ENCODE data around the gene LY86. TPM values are rescaled to one million over a fixed set of nuclear protein-coding genes. Genes with fewer than 3 reads are reported as not detected.

LY86 gene
- total RNA-seq = 1 to 10 TPM in 1 of 2 donors, not detected in 1; 2.3 TPM

DNA sequence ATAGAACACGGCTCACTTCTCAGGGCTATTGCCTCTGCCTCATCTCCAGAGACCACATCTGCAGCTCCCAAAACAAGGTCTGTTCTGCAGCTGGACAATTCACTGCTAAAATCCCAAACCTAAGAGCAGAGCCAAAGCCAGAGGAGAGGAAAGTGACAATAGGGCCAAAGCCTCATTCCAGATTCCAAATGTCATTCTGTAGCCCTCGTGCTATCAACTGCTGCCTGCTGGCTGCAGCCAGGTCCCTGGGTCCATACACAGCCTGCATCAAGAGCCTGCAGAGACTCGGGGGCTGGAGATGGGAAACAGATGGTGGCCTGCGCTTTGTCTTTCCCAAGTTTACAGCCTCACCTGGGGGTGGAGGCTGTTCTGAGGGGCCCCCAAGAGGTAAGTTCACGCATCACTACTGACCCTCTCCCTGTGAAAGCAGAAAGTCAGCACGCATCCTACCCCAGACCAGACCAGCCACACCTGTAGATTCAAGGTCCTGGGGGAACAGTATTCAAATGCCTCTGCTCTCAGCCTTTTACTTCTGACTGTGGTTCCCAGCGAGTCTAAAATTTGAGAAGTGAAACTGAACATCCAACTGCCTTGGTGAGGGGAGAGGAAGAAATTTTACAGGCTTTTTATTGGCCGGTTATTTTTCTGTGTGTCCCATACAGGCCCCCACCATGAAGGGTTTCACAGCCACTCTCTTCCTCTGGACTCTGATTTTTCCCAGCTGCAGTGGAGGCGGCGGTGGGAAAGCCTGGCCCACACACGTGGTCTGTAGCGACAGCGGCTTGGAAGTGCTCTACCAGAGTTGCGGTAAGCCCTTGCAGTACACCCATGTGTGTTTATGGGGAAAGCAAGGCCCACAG lies at the start of gene LY86:
Gene LY86 (plus strand): TSS at position 657 of the 860 bp plus-strand sequence. CDS start 15 bp downstream, at position 672.
- TF ChIP-seq, protein P1, sequence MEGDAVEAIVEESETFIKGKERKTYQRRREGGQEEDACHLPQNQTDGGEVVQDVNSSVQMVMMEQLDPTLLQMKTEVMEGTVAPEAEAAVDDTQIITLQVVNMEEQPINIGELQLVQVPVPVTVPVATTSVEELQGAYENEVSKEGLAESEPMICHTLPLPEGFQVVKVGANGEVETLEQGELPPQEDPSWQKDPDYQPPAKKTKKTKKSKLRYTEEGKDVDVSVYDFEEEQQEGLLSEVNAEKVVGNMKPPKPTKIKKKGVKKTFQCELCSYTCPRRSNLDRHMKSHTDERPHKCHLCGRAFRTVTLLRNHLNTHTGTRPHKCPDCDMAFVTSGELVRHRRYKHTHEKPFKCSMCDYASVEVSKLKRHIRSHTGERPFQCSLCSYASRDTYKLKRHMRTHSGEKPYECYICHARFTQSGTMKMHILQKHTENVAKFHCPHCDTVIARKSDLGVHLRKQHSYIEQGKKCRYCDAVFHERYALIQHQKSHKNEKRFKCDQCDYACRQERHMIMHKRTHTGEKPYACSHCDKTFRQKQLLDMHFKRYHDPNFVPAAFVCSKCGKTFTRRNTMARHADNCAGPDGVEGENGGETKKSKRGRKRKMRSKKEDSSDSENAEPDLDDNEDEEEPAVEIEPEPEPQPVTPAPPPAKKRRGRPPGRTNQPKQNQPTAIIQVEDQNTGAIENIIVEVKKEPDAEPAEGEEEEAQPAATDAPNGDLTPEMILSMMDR (IDR thresholded peaks at IDR 0.05) = no peak
- no peak for TF ChIP-seq POLR2A (IDR thresholded peaks at IDR 0.05)
- H3K36me3 ChIP-seq (replicated peaks in 1 of 2; ENCODE audit: insufficient read depth in 1 of 2, low read depth in 2 of 2) = no peaks in the 10 kb centered on the region
- intact Hi-C loops (cut with DNase I) = no loop called here
- H3K4me1 ChIP-seq = no peaks in the 10 kb centered on the region
- 62 to 80% methylated on average over 14 of the region's 14 CpGs for WGBS, 2 donors
- no peaks in the 10 kb centered on the region for H3K9me3 ChIP-seq
- no peaks in the 10 kb centered on the region for H3K27me3 ChIP-seq
- DNase-seq (peak in 1 of 4 donors; percentile 37), ATAC-seq (no peak)
- no peak within 1 kb of the TSS for H3K4me3 ChIP-seq
- peak within 1 kb of the TSS in 1 of 4 donors; percentile 45 for H3K27ac ChIP-seq

DNA sequence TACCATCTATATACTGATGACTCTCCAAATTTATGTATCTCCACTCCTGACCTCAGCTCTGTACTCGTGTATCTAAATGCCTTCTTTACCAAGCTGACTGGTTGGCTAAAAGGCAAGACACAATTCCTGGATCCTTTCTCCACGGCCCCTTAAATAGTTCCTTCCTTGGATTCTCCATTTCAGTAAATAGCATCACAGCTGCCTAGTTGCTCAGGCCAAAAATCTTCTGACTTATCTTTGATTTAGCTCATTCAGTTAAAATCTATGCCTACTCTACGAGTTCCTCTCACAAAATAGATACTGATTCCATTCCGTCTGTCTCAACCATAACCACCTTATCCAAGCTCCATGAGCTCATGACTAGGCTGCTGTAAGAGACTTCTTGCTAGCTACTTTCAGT lies 49.5 kb upstream of the LY86 start:
- Histone ChIP-seq H3K9me3 (no peaks in the 10 kb centered on the region), H3K4me1 (no peaks in the 10 kb centered on the region), H3K4me3 (no peak overlapping the region), H3K27ac (no peak overlapping the region), H3K36me3 (replicated peaks in 1 of 2; ENCODE audit: insufficient read depth in 1 of 2, low read depth in 2 of 2) (no peaks in the 10 kb centered on the region), H3K27me3 (no peaks in the 10 kb centered on the region)
- no peak for ATAC-seq
- no peak for DNase-seq
- 53 to 54% methylated on average over 4 of the region's 4 CpGs for WGBS, 2 donors
- intact Hi-C loops (cut with DNase I) = no loop called here
- TF ChIP-seq, protein P1 (IDR thresholded peaks at IDR 0.05) = no peak
- TF ChIP-seq POLR2A (IDR thresholded peaks at IDR 0.05) = no peak

DNA sequence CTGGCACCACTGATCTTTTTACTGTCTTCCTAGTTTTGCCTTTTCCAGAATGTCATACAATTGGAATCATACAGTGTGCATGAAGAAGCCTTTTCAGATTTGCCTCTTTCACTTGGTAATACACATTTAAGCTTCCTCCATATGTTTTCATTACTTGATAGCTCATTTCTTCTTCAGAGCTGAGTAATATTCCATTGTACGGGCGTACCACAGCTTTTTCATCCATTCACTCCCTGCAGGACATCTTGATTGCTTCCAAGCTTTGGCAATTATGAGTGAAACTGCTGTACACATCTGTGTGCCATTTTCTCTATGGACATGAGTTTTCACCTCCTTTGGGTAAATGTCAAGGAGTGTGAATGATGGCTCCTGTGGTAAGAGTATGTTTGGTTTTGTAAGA lies 46.2 kb upstream of the LY86 start:
- Histone ChIP-seq H3K27ac (no peak overlapping the region), H3K36me3 (replicated peaks in 1 of 2; ENCODE audit: insufficient read depth in 1 of 2, low read depth in 2 of 2) (no peaks in the 10 kb centered on the region), H3K4me3 (no peak overlapping the region), H3K9me3 (no peaks in the 10 kb centered on the region), H3K4me1 (peaks cover 14% of the 10 kb centered on the region), H3K27me3 (peaks cover 0 to 7% of the 10 kb centered on the region in 2 donors)
- ATAC-seq (no peak), DNase-seq (no peak)
- TF ChIP-seq, protein P1 (IDR thresholded peaks at IDR 0.05) = no peak
- no peak for TF ChIP-seq POLR2A (IDR thresholded peaks at IDR 0.05)
- intact Hi-C loops (cut with DNase I) = no loop called here
- 87 to 89% methylated on average over 2 of the region's 2 CpGs for WGBS, 2 donors

DNA sequence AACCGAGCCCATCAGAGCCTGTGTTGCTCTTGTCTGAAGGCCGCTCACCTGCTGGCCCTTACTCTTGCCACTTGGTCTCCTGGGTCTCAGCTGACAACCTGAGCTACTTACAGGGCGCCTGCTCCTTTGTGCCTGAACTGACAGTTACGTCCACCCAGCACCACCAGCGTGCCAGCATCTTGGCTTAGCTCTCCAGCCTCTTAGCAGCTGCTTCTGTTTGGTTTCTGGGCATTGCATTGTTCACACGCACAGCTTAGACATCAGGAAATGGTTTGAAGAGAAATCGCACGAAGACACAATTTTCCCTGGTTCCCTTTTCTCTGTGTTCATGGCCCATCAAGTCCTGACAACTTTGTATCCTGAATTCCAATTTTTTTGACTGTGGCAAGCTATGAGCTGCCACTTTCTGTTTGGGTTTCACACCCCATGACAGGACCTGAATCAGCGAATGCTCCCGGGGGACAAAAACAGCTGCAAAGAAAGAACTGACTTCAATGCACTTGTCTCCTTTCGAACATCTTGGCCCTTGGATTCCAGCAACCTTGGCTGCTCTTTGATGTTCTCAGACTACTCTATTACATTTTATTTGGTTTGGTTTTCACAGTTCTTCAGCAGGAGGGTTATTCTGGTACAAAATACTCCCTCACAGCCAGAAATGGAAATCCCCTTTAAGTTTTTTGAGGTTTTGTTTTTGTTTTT lies 45.2 kb upstream of the LY86 start:
- ATAC-seq (no peak), DNase-seq (no peak)
- WGBS, 2 donors = 76 to 77% methylated on average over 6 to 11 of the region's 11 CpGs
- H3K27ac ChIP-seq = no peak overlapping the region
- peaks cover 14% of the 10 kb centered on the region for H3K4me1 ChIP-seq
- no peaks in the 10 kb centered on the region for H3K36me3 ChIP-seq (replicated peaks in 1 of 2; ENCODE audit: insufficient read depth in 1 of 2, low read depth in 2 of 2)
- TF ChIP-seq, protein P1 (IDR thresholded peaks at IDR 0.05) = no peak
- no peak for TF ChIP-seq POLR2A (IDR thresholded peaks at IDR 0.05)
- intact Hi-C loops (cut with DNase I) = no loop called here
- peaks cover 0 to 7% of the 10 kb centered on the region in 2 donors for H3K27me3 ChIP-seq
- no peaks in the 10 kb centered on the region for H3K9me3 ChIP-seq
- no peak overlapping the region for H3K4me3 ChIP-seq
